HUES6 (cell line): ENCODE data around the gene TRIB2.

Source experiments
- H3K27ac ChIP-seq: 2 replicates; pipeline ENCODE4 v1.7.0; 2013; ENCODE audit warnings: low read depth, mild to moderate bottlenecking, low read length, inconsistent platforms
- H3K27me3 ChIP-seq: 2 replicates; pipeline ENCODE4 v1.6.1; 2013; ENCODE audit warnings: low read length; ENCODE audit not compliant: control insufficient read depth, insufficient read depth
- H3K36me3 ChIP-seq: 2 replicates; pipeline ENCODE4 v1.6.1; 2013; ENCODE audit warnings: low read length; ENCODE audit not compliant: control insufficient read depth, insufficient read depth
- H3K4me1 ChIP-seq: 2 replicates; pipeline ENCODE4 v1.6.1; 2013; ENCODE audit warnings: low read length; ENCODE audit not compliant: control insufficient read depth, insufficient read depth
- H3K4me3 ChIP-seq: 2 replicates; pipeline ENCODE4 v1.5.1; 2013; ENCODE audit warnings: low read depth, low read length
- H3K9ac ChIP-seq: one replicate; pipeline ENCODE4 v1.6.1; 2013; ENCODE audit warnings: mild to moderate bottlenecking, low read length
- H3K9me3 ChIP-seq: 2 replicates; pipeline ENCODE4 v1.6.1; 2013; ENCODE audit warnings: low read depth, low read length; ENCODE audit not compliant: control insufficient read depth, insufficient read depth

The TRIB2 gene

DNA sequence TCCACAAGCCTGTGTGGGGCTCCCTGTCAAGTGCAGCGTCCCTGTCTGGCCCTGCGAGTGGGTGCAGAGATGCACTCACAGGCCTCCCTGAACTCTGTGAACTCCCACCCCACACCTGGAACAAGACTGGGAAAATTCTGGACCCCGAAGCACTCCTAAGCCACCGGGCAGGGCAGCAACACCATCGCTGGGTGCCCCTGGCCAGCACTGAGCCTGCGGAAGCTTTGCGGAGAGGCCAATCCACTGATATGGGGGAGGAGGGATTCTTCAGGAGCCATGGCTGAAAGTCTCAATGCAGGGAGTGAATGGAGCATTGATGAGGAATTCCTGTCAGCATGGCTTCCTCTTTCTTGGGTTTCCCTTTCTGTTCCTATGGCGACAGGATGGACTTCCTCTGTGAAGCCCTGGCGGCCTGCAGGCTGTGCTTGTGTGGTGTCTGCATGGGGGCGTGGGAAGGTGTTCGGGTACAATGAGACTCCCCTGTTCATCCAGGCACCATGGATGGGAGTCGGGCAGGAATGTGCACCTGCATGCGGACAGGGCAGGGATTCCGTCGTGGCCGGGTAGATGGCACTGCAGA lies 15.1 kb downstream of the TRIB2 start:
- H3K36me3 ChIP-seq: peaks cover 97% of the 10 kb centered on the region
- H3K27me3 ChIP-seq: no peaks in the 10 kb centered on the region
- H3K9me3 ChIP-seq: no peaks in the 10 kb centered on the region
- no peak overlapping the region for H3K27ac ChIP-seq
- H3K4me1 ChIP-seq: no peaks in the 10 kb centered on the region
- peak overlapping the region; percentile 2 for H3K9ac ChIP-seq
- no peak overlapping the region for H3K4me3 ChIP-seq

DNA sequence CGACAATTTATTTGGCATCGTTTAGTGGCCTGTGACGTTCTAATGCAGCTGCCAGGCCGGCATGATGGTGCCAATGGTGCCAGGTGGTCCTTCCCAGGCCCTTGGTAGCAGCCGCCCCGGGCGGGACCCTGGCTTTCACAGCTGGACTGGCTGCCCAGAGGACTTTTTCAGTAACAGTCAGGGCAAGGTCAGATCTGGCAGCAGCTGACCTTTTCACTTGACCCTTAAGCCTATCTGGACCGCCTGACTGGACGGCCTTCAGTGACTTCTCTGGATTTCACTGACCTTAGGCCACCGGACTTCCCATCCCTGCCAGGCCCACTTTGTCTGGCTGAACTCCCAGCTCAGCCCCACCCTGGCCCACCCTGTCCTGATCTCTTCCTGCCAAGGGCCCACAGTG lies 15.9 kb downstream of the TRIB2 start:
- Histone ChIP-seq H3K9me3 (no peaks in the 10 kb centered on the region), H3K27me3 (no peaks in the 10 kb centered on the region), H3K27ac (no peak overlapping the region), H3K36me3 (peaks cover 97% of the 10 kb centered on the region), H3K9ac (no peak overlapping the region), H3K4me1 (no peaks in the 10 kb centered on the region), H3K4me3 (no peak overlapping the region)

DNA sequence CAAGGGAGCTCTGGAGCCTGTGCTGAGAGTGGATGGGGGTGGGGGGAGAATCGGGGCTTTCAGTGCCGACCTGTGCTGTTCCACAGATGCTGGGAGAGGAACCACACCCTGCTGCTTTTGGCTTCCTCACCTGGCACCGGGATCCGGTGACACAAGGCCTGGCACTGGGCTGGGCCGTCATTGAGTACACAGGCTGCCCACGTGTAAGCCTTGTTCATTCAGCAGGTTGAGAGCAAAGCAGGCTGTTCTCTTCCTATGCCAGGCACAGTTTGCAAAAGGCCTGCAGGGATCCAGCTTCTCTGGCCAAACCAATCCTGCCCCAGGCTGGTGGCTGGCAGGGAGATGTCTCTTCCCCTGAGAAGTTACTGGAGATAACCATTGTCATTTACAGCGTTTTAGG lies 17.1 kb downstream of the TRIB2 start:
- Histone ChIP-seq H3K27ac (no peak overlapping the region), H3K9me3 (no peaks in the 10 kb centered on the region), H3K4me3 (no peak overlapping the region), H3K9ac (no peak overlapping the region), H3K4me1 (no peaks in the 10 kb centered on the region), H3K27me3 (no peaks in the 10 kb centered on the region), H3K36me3 (peaks cover 97% of the 10 kb centered on the region)

DNA sequence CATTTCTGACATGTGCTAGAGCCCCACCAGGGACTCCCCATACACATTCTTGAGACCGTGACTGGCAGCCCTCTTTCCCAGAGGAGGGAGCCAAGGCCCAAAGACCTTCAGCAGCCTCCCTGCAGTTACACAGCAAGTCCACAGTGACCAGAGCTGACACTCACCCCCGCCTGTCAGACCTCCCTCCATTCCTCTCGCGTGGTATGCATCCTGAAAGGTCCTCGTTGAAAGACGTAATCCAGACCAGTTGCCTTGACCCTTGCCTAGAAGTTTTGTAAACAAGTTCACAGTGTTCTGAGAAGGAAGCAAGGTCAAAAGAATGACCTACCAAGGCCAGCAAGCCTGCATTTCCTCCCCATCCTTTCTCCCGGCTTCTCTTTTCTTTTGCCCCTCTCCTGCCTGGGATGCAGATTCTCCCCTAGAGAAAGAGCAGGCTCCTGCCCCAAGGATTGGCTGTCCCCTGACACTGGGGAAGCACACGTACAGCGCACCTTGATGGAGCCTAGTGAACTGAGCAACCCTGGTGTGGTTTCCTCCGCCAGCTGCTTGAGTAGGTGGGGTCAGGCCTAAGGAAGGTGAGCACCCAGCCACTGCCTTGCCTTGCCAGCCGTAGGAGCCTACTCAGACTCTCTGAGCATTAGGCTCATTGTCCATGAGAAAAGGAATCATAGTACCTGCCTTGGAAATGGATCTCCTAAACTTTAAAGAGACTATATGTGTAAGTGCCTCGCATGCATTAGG lies 18.3 kb downstream of the TRIB2 start:
- no peaks in the 10 kb centered on the region for H3K4me1 ChIP-seq
- no peaks in the 10 kb centered on the region for H3K9me3 ChIP-seq
- H3K27me3 ChIP-seq: no peaks in the 10 kb centered on the region
- no peak overlapping the region for H3K9ac ChIP-seq
- H3K27ac ChIP-seq: no peak overlapping the region
- H3K36me3 ChIP-seq: peaks cover 97% of the 10 kb centered on the region
- H3K4me3 ChIP-seq: no peak overlapping the region

DNA sequence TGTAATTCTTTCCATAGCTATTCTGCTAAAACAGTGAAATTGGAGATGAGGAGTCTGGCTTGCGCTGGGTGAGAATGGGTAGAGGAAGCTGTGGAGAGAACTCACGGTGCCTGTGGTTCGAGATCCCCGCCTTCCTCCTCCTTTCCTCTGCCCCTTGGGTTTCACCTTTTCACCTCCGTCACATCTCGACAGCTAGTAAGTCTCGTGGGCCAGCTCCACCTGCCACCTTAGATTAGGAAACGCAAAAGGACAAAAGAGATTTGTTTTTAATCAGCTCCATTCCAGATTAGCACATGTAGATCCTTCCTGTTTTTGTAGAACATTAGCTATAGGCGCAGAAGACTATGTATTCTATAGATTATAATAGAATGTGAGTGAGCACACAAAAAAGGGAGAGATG lies 20.6 kb downstream of the TRIB2 start:
- Histone ChIP-seq H3K27me3 (no peaks in the 10 kb centered on the region), H3K4me1 (no peaks in the 10 kb centered on the region), H3K36me3 (peaks cover 98% of the 10 kb centered on the region), H3K9me3 (no peaks in the 10 kb centered on the region), H3K27ac (no peak overlapping the region), H3K9ac (no peak overlapping the region), H3K4me3 (no peak overlapping the region)

DNA sequence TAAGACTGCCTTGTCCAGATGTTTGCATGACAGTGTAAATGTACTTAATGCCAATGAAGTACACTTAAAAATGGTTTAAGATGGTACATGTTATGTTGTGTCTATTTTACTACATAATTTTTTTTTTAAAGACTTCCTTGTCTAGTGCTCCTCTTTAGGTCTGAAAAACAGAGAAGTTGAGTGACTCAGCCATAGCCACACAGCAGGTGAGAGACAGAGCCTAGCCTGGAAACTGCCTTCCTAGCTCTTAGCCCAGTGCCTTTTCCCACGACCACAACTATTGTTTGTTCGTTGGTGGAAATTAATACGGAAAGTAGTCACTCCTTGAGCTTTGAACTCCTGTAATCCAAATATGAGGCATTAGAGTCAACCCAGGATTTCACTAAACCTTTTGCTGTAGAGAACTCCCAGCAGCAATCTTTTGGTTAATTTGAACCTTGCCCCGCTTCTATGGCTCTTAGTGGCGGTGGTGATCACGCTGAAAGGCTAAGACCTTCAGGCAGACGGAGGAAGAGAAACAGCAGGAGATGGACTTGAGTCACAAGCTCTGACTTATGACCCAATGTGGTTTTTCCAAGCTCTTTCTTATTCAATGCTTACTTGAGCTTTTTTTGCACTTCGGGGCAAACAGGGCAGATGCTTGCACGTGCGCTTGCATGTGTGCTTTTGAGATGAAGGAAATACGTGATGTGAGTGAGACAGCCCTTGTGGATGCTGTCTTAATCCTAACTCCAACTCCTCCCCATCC lies 21.2 kb downstream of the TRIB2 start:
- H3K36me3 ChIP-seq: peaks cover 100% of the 10 kb centered on the region
- H3K9me3 ChIP-seq: no peaks in the 10 kb centered on the region
- H3K27me3 ChIP-seq: no peaks in the 10 kb centered on the region
- no peak overlapping the region for H3K4me3 ChIP-seq
- H3K9ac ChIP-seq: no peak overlapping the region
- H3K27ac ChIP-seq: no peak overlapping the region
- no peaks in the 10 kb centered on the region for H3K4me1 ChIP-seq

DNA sequence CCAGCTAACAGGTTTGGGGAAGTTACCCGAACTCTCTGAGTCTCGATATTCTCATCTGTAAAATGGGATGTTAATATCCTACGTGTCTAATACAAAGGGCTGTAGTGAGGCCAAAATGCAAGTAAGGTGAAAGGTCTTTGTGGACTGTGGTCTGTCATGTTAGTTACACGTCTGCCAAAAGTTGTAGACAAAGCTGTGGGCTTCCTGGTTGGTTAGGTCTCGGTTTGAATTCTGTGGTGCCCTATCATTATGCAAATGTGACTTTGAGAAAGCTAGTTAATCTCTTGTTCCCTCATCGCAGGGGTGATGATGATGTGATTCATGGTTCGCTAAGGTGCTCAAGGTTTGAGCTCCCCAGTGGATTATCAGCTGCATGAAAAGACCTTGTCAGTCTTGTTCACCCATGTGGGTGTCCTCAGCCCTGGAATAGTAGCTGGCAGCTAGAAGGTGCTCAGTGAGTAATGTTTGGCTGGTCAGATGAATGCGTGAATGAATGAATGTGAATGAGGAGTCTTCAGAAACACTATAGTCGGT lies 23.1 kb downstream of the TRIB2 start:
- H3K9ac ChIP-seq: no peak overlapping the region
- H3K27ac ChIP-seq: no peak overlapping the region
- no peaks in the 10 kb centered on the region for H3K9me3 ChIP-seq
- H3K36me3 ChIP-seq: peaks cover 82% of the 10 kb centered on the region
- H3K4me3 ChIP-seq: no peak overlapping the region
- H3K27me3 ChIP-seq: no peaks in the 10 kb centered on the region
- H3K4me1 ChIP-seq: no peaks in the 10 kb centered on the region

DNA sequence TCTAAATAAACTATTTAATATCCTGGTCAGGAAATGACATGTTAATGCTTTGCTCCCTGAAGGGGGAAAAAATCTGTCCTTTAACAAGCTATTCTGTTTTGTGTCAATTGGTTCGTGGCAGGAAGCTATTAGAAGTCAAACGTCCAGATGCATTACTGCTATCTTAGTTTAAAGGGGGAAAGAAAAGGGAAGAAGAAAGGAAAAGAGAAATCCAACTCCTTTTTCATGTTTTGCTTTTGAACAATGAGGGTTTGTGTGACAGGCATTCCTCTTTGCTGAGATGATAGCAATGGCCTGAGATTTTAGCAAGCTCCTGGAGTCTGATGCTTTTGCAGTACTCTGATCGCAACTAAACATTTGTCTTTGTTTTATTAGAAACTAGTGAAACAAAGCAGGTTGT lies 24.6 kb downstream of the TRIB2 start:
- peaks cover 66% of the 10 kb centered on the region for H3K36me3 ChIP-seq
- H3K4me1 ChIP-seq: no peaks in the 10 kb centered on the region
- H3K4me3 ChIP-seq: no peak overlapping the region
- H3K27me3 ChIP-seq: no peaks in the 10 kb centered on the region
- no peaks in the 10 kb centered on the region for H3K9me3 ChIP-seq
- H3K9ac ChIP-seq: no peak overlapping the region
- no peak overlapping the region for H3K27ac ChIP-seq

DNA sequence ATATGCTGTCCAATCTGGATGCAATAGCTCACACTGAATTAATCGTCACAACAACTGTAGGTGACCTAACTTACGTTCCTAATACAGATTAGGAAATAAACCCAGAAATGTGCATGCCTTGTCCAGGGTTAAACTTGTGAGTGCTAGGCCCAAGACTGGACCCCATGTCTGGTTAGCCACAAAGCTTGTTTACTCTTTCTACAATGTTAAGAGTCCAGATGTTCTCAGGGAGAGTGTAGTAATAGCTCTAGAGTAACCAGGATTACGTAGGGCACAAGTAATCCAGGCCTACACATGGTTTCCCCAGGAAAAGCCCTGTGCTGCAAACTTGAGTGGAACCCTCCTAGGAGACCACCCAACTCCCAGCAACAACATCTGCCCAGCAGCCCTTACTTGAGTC lies 26.2 kb downstream of the TRIB2 start:
- Histone ChIP-seq H3K9me3 (0 out of 2 replicates have a peak, but pooled peaks cover 4% of the 10 kb centered on the region), H3K27ac (no peak overlapping the region), H3K4me1 (no peaks in the 10 kb centered on the region), H3K36me3 (peaks cover 51% of the 10 kb centered on the region), H3K9ac (no peak overlapping the region), H3K4me3 (no peak overlapping the region), H3K27me3 (no peaks in the 10 kb centered on the region)

DNA sequence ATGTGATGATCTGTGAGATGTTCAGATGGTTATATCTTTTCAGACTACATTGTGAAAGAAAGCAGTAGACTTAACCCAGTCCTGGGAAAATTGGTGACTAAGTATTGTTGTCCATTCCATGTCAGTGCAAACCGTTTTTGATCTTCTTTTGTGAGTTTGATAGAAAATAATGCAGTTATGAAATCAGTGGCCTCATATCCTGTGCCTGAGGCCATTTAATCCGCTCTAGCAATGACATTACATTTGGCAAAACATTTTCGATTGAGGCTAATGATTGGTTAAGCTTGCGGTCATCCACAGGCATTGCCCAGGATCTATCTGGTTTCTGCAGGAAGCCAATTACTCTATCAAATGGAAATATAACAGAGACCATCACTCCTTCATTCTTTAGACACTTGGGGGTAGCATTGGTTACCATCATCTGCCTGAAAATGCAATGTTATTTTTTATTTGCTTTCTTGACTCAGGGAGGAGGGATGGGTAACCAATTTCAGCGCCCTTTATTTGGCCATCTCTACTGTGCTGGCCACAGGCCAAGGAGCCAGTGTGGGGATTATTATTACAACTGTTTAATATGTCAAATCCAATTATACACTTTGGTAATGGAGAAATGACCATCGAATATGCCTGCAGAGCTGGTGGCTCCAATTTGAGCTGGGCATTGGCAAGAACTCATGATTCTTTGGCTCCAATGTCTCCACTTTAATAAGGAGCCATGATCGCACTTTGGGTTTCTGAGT lies 33.6 kb downstream of the TRIB2 start:
- H3K27me3 ChIP-seq: no peaks in the 10 kb centered on the region
- no peak overlapping the region for H3K9ac ChIP-seq
- peaks cover 13% of the 10 kb centered on the region for H3K4me1 ChIP-seq
- H3K36me3 ChIP-seq: no peaks in the 10 kb centered on the region
- 0 out of 2 replicates have a peak, but pooled peaks cover 4% of the 10 kb centered on the region for H3K9me3 ChIP-seq
- no peak overlapping the region for H3K27ac ChIP-seq
- H3K4me3 ChIP-seq: no peak overlapping the region
